ENCODE data around the gene ERCC4. TPM values are rescaled to one million over a fixed set of nuclear protein-coding genes. Genes with fewer than 3 reads are reported as not detected.

The ERCC4 gene
- total RNA-seq = 10.3 and 13.4 TPM in 2 replicates

DNA sequence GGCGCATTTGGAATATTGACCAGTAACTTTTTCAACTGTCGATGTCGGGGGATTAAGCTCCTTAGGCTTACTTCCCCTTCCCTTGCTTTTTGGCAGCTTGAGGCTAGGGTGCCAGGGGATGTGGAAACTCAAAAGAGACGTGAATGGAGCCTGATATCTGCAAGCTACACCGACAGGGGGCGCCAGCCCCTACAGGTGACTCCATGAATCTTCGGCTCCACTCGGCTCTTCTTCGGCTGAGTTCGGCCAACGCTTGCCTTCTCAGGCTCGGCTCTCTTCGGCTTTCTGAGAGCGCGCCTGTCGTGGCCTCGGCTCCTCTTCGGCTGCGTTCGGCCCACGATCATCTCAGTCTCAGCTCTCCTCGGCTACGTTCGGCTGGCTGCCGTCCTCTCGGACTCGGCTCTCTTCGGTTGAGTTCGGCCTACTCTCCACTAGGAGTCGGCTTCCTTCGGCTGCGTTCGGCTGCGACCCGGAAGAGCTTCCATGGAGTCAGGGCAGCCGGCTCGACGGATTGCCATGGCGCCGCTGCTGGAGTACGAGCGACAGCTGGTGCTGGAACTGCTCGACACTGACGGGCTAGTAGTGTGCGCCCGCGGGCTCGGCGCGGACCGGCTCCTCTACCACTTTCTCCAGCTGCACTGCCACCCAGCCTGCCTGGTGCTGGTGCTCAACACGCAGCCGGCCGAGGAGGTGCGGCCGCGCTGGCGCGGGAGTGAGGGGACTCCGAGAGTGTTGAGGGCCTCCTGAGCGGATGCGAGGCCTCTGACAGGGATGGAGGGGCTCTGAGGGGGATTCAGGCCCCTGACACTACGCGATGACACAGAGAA is at the start of gene ERCC4:
TSS of gene ERCC4 (plus strand) at position 472 of the 827 bp plus-strand sequence. CDS start at position 484, 12 bp downstream.
- peak within 1 kb of the TSS; percentile 96 for H3K4me3 ChIP-seq (ENCODE audit: low read depth, low read length)
- peak; percentile 99 for DNase-seq (ENCODE audit: low read depth)
- TF ChIP-seq, protein P1, sequence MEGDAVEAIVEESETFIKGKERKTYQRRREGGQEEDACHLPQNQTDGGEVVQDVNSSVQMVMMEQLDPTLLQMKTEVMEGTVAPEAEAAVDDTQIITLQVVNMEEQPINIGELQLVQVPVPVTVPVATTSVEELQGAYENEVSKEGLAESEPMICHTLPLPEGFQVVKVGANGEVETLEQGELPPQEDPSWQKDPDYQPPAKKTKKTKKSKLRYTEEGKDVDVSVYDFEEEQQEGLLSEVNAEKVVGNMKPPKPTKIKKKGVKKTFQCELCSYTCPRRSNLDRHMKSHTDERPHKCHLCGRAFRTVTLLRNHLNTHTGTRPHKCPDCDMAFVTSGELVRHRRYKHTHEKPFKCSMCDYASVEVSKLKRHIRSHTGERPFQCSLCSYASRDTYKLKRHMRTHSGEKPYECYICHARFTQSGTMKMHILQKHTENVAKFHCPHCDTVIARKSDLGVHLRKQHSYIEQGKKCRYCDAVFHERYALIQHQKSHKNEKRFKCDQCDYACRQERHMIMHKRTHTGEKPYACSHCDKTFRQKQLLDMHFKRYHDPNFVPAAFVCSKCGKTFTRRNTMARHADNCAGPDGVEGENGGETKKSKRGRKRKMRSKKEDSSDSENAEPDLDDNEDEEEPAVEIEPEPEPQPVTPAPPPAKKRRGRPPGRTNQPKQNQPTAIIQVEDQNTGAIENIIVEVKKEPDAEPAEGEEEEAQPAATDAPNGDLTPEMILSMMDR (IDR thresholded peaks at IDR 0.05; ENCODE audit: insufficient read depth, low read depth, low read length) = peak; percentile 93

- DNase-seq (ENCODE audit: low read depth) = peak; percentile 18
- TF ChIP-seq, protein P1 (IDR thresholded peaks at IDR 0.05; ENCODE audit: insufficient read depth, low read depth, low read length) = peak; percentile 44
Measured at GRCh38 chr16:13873835-13874438, 46.0 kb upstream of the ERCC4 start.

GRCh38 chr16:13875614-13876284 is 44.2 kb upstream of the ERCC4 start:
- TF ChIP-seq, protein P1 (IDR thresholded peaks at IDR 0.05; ENCODE audit: insufficient read depth, low read depth, low read length) = no peak
- DNase-seq (ENCODE audit: low read depth) = no peak

More at GRCh38 chr16:13873835-13874438, 46.0 kb upstream of the ERCC4 start:
- H3K4me3 ChIP-seq (ENCODE audit: low read depth, low read length) = no peak overlapping the region

GRCh38 chr16:13883276-13883675 is 36.7 kb upstream of the ERCC4 start:
- peak; percentile 19 for DNase-seq (ENCODE audit: low read depth)
- TF ChIP-seq, protein P1 (IDR thresholded peaks at IDR 0.05; ENCODE audit: insufficient read depth, low read depth, low read length) = no peak
- H3K4me3 ChIP-seq (ENCODE audit: low read depth, low read length) = no peak overlapping the region

More at GRCh38 chr16:13875614-13876284, 44.2 kb upstream of the ERCC4 start:
- H3K4me3 ChIP-seq (ENCODE audit: low read depth, low read length) = no peak overlapping the region

- DNase-seq (ENCODE audit: low read depth) = peak; percentile 10
- TF ChIP-seq, protein P1 (IDR thresholded peaks at IDR 0.05; ENCODE audit: insufficient read depth, low read depth, low read length) = no peak
- H3K4me3 ChIP-seq (ENCODE audit: low read depth, low read length) = no peak overlapping the region
Measured at GRCh38 chr16:13883881-13884280, 36.1 kb upstream of the ERCC4 start.

DNA sequence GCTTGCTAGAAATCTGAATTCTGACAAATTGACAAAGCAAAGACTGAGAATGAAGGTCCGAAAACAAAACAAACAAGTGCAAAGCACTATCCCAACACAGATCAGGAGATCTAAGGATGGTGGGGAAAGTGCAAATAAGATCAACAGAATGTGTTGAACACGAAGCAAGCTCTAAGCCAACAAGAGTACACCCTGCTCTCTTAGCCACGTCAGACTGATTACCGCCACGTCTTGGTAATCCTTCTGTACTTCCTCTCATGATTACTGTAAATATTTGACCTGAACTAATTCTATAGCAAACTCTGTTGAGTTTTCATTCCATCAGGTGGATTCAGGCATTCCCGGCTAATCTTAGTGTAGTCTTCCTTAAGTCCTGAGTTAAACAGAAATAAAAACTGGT is 34.3 kb upstream of the ERCC4 start:
- H3K4me3 ChIP-seq (ENCODE audit: low read depth, low read length) = no peak overlapping the region
- TF ChIP-seq, protein P1 (IDR thresholded peaks at IDR 0.05; ENCODE audit: insufficient read depth, low read depth, low read length) = no peak
- DNase-seq (ENCODE audit: low read depth) = no peak

All from fibroblast of villous mesenchyme (primary cell).